GM12865 (cell line): ENCODE results near the gene SCNN1G.
A peak's percentile ranks its signal among the peaks of the same experiment; 100 is the strongest.

Experiments used
- DNase-seq: peaks from one replicate; pipeline ENCODE4 v3.0.0; 2010; ENCODE audit warnings: low read depth
- H3K4me3 ChIP-seq: 2 replicates; pipeline ENCODE4 v1.5.1; 2011; ENCODE audit warnings: mild to moderate bottlenecking, low read depth, low read length, control low read depth
- TF ChIP-seq, protein P1 (sequence below): IDR thresholded peaks from 2 replicates; pipeline ENCODE4 v1.5.1; 2011; ENCODE audit warnings: low read length, control low read depth, low read depth, inconsistent platforms; ENCODE audit not compliant: insufficient read depth; ENCODE audit errors: missing control alignments

The SCNN1G gene

DNA sequence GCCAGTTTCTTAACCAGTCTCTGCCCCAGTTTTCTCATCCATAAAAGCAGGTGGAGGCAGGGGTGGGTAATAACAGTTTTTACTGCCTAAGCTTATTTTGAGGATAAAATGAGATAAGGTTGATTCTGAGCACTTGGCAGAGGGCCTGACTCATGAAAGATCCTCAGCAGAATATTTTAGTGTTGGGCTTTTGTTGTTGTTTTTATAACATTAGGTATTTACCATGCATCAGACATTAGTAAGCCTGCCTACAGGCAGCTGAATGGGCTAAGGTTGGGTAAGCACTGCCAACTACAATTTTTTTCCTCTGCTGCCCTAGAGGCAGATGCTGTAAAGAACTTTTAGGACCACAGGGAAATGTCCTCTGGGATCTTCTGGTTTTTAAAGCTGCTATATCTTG lies 43.1 kb downstream of the SCNN1G start:
- TF ChIP-seq, protein P1, sequence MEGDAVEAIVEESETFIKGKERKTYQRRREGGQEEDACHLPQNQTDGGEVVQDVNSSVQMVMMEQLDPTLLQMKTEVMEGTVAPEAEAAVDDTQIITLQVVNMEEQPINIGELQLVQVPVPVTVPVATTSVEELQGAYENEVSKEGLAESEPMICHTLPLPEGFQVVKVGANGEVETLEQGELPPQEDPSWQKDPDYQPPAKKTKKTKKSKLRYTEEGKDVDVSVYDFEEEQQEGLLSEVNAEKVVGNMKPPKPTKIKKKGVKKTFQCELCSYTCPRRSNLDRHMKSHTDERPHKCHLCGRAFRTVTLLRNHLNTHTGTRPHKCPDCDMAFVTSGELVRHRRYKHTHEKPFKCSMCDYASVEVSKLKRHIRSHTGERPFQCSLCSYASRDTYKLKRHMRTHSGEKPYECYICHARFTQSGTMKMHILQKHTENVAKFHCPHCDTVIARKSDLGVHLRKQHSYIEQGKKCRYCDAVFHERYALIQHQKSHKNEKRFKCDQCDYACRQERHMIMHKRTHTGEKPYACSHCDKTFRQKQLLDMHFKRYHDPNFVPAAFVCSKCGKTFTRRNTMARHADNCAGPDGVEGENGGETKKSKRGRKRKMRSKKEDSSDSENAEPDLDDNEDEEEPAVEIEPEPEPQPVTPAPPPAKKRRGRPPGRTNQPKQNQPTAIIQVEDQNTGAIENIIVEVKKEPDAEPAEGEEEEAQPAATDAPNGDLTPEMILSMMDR: no peak
- H3K4me3 ChIP-seq: no peak overlapping the region
- no peak for DNase-seq

DNA sequence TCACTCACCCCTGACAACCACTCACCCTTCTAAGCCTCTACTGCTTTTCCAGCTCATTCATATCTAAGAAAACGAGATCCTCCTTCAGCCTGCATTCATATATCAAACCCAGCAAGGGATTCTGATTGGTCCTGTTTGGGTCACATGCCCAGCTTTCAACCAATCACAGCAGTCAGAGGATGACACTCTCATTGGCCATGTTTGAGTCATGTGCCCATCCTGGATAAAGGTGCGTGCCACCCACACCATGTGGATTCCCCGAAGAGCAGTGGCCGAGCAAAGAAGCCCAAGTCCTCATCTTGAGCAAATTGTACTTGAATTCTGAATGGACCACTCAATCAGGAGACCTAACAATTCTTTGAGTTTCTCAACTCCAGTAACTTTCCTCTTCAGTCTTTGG lies 45.0 kb downstream of the SCNN1G start:
- peak; percentile 17 for DNase-seq
- TF ChIP-seq, protein P1: no peak
- no peak overlapping the region for H3K4me3 ChIP-seq

DNA sequence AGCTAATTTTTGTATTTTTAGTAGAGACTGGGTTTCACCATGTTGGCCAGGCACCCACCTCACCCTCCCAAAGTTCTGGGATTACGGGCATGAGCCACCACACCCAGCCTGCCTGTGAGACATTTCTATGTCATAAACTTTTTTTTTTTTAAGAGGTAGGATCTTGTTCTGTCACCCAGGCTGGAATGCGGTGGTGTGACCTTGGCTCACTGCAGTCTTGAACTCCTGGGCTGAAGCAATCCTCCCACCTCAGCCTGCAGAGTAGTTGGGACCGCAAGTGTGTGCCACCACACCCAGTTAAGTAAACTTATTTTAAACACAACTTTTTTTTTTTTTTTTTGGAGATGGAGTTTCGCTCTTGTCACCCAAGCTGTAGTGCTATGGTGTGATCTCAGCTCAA lies 47.2 kb downstream of the SCNN1G start:
- no peak overlapping the region for H3K4me3 ChIP-seq
- DNase-seq: no peak
- TF ChIP-seq, protein P1: no peak

DNA sequence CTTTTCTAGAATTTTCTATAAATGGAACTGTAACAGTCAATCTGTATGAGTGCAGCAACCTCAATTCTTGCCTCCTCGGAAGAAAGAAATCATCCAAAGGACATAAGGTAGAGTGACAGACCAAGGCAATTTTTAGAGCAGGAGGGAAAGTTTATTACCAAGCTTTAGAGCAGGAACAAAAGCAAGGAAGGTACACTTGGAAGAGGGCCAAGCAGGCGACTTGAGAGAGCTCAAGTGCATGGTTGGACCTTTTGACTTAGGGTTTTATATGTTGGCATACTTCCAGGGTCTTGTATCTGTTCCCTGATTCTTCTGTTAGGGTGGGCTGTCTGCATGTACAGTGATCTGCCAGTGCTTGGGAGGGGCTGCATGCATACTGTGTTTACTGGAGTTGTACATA lies 50.3 kb downstream of the SCNN1G start:
- no peak overlapping the region for H3K4me3 ChIP-seq
- DNase-seq: no peak
- TF ChIP-seq, protein P1: no peak

DNA sequence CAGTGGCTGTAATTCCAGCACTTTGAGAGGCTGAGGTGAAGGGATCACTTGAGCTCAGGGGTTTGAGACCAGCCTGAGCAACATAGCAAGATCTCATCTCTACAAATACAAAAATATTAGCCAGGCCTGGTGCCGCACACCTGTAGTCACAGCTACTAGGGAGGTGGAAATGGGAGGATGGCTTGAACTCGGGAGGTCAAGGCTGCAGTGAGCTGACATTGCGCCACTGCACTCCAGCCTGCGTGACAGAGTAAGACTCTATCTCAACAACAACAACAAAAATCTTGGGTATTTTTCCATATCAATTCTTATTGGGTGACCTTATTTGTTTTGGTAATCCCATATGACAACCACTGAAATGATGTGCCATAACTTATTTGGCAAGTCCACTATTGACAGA lies 52.6 kb downstream of the SCNN1G start:
- H3K4me3 ChIP-seq: no peak overlapping the region
- TF ChIP-seq, protein P1: no peak
- DNase-seq: no peak

DNA sequence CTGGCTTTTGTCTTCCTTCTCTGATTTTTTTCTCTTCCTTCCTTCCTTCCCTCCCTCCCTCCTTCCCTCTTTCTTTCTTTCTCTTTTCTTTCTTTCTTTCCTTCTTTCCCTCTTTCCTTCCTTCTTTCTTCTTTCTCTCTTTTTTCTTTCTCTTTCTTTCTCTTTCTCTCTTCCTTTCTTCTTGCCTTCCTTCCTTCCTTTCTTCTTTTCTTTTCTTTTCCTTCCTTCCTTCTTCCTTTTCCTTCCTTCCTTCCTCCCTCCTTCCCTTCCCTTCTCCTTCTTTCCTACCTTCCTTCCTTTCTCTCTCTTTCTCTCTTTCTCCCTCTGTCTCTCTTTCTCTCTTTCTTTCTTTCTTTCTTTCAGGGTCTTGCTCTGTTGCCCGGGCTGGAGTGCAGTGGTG lies 54.4 kb downstream of the SCNN1G start:
- DNase-seq: no peak

DNA sequence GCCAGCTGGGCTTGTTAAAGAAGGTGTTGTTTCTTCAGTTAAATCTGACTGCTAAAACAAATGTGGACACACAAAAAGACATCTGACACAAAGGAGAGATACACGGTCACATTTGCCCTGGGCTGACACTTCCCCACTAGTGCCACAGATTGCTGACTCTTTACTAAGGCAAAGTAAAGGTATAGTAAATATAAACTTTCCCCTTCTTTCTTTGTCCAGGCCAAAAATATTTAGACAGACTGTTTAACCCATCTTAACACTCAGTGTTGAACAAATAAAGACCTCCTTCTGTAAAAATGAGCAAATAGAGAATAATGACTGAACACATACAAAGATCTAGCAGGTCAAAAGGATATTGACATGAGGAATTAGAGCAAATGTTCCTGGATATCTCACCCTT lies 58.4 kb downstream of the SCNN1G start:
- H3K4me3 ChIP-seq: no peak overlapping the region
- no peak for DNase-seq
- TF ChIP-seq, protein P1: no peak

More for the DNA sequence above, 54.4 kb downstream of the SCNN1G start:
- H3K4me3 ChIP-seq: no peak overlapping the region
- TF ChIP-seq, protein P1: no peak
